Measurements from ENCODE around the gene CSNK1E.
A peak's percentile ranks its signal among the peaks of the same experiment; 100 is the strongest.

The CSNK1E gene

DNA sequence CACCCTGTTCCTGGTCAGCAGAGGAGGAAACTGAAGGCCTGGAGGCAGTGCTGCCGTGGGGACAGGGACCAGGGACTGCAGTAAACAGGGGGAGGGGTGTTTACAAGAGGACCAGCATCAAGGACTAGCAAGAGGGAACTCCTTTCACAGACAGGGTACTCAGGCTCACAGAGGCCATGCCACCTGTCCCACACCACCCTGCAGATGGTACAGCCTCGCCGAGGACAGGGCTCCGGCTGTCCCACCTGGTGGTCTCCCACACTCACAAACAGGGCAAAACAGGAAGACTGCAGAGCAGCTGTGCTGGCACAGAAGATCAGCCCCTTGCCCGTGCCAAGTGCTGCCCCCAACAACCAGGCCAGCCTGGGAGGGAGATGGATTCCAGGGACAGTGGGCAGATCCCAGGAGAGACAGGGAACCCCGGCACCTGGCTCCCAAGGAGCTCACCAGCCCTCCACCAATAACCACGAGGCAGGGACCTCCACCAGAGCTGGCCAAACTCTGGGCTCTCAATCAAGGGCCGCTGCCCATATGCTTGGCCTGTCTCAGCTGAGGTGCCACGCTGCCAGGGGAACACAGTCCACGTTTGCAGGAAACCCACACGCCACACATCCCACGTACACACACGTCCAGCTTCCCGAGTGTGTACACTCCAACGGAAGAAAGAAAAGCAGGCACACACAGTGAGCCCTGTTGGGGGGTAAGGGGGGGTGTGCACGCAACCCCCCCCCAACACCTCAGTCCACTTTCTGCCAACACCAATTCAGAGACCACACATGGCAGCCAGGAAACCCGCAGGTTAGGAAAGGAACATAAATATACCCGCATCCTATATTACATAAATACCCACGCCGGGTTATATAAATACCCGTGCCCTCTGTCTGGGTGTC is 2.1 kb downstream of the CSNK1E start:
- TF ChIP-seq ZNF274 (IDR thresholded peaks at IDR 0.05; ENCODE audit: low read depth, low read length), result no peak
- no peak for TF ChIP-seq SUZ12 (IDR thresholded peaks at IDR 0.05; ENCODE audit: extremely low read depth, insufficient read depth, insufficient read length)
- TF ChIP-seq YY1 (IDR thresholded peaks at IDR 0.05; ENCODE audit: insufficient read depth, insufficient read length), result no peak
- H3K9ac ChIP-seq (ENCODE audit: insufficient read length, low read depth), result peak overlapping the region; percentile 72
- peaks cover 27% of the 10 kb centered on the region for H3K4me1 ChIP-seq (ENCODE audit: insufficient read depth, insufficient read length)
- DNase-seq (ENCODE audit: low read depth, low spot score), result no peak
- peak overlapping the region; percentile 77 for H3K4me3 ChIP-seq (ENCODE audit: insufficient read length, low read depth)
- H3K36me3 ChIP-seq (ENCODE audit: insufficient read depth, insufficient read length, low read length), result peaks cover 50% of the 10 kb centered on the region
- H3K9me3 ChIP-seq (ENCODE audit: insufficient read depth, low read length), result no peaks in the 10 kb centered on the region
- no peaks in the 10 kb centered on the region for H3K27me3 ChIP-seq (ENCODE audit: insufficient read depth, insufficient read length)

DNA sequence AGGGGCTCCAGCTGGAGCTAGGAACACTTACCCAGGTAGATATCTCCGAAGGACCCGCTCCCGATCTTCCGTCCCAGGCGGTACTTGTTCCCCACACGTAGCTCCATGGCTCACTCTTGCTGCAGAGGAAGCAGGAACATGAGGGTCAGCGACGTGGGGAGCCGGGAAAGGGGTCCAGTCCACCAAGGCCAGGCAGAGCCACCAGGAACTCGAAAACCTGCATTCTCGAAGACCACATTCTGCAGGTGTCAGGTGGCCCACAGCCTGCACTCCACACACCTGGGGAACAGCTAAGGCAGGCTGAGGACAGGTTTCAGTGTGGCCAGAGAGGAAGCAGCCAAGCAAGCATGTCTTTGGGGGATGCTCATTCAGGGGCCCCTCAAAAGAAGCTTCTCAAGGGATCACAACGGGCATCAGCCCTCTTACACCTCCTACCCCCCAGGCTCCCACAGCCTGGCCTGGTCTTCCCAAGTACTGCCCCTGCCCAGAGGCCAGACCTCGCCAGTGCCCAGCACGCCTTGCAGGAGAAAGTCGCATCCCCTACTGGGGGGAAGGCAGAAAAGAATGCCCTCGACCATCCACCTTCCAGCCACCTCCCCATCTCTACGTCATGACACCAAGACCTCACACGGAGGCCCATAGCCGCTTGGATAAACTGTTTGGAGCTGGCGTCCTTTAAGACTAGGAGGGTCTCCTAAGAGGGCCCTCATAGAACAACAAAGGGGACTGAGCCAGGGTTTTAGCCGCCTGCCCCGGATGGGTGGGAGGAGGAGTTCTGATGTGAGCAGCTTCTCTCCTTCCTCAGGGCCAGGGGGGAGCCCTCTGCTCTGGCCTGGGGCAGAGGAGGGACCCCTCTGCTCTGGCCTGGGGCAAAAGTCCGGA is 2.9 kb downstream of the CSNK1E start:
- Histone ChIP-seq H3K36me3 (ENCODE audit: insufficient read depth, insufficient read length, low read length) (peaks cover 57% of the 10 kb centered on the region), H3K9ac (ENCODE audit: insufficient read length, low read depth) (peak overlapping the region; percentile 72), H3K4me1 (ENCODE audit: insufficient read depth, insufficient read length) (peaks cover 25% of the 10 kb centered on the region)

DNA sequence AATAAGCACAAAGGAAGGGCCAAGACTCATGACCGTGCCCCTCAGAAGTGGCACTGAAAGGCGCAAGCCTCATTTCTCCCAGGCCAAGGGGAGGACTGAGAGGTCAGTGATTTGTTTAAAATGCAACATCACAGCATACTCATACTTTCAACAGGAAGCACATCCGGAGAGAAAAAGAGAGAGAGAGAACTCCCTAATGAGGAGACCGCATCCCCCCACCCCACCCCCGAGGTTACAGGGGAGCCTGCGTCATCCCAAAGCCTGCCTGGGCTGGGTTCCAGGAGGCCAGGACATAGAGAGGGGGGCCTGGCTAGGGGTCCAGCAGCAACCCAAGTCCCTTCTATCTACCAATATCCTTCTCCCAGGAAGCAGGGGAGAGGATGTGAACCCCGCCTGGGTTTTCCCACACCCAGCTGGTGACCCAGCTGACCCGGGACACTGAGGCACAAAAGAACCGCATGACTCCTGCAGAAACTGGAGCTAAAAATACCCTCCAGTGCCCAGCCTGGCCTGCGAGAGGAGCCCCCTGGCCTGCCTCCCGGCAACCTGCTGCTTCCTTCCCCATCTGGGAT is 3.8 kb downstream of the CSNK1E start:
- Histone ChIP-seq H3K9me3 (ENCODE audit: insufficient read depth, low read length) (no peaks in the 10 kb centered on the region), H3K27me3 (ENCODE audit: insufficient read depth, insufficient read length) (no peaks in the 10 kb centered on the region), H3K4me1 (ENCODE audit: insufficient read depth, insufficient read length) (peaks cover 24% of the 10 kb centered on the region), H3K9ac (ENCODE audit: insufficient read length, low read depth) (peak overlapping the region; percentile 72), H3K36me3 (ENCODE audit: insufficient read depth, insufficient read length, low read length) (peaks cover 66% of the 10 kb centered on the region), H3K4me3 (ENCODE audit: insufficient read length, low read depth) (no peak overlapping the region)
- TF ChIP-seq YY1 (IDR thresholded peaks at IDR 0.05; ENCODE audit: insufficient read depth, insufficient read length), result no peak
- TF ChIP-seq ZNF274 (IDR thresholded peaks at IDR 0.05; ENCODE audit: low read depth, low read length), result no peak
- TF ChIP-seq SUZ12 (IDR thresholded peaks at IDR 0.05; ENCODE audit: extremely low read depth, insufficient read depth, insufficient read length), result no peak
- DNase-seq (ENCODE audit: low read depth, low spot score), result no peak

More for the DNA sequence above, 2.9 kb downstream of the CSNK1E start:
- H3K9me3 ChIP-seq (ENCODE audit: insufficient read depth, low read length), result no peaks in the 10 kb centered on the region
- no peaks in the 10 kb centered on the region for H3K27me3 ChIP-seq (ENCODE audit: insufficient read depth, insufficient read length)
- H3K4me3 ChIP-seq (ENCODE audit: insufficient read length, low read depth), result no peak overlapping the region
- no peak for DNase-seq (ENCODE audit: low read depth, low spot score)
- no peak for TF ChIP-seq SUZ12 (IDR thresholded peaks at IDR 0.05; ENCODE audit: extremely low read depth, insufficient read depth, insufficient read length)
- TF ChIP-seq YY1 (IDR thresholded peaks at IDR 0.05; ENCODE audit: insufficient read depth, insufficient read length), result no peak
- TF ChIP-seq ZNF274 (IDR thresholded peaks at IDR 0.05; ENCODE audit: low read depth, low read length), result no peak

DNA sequence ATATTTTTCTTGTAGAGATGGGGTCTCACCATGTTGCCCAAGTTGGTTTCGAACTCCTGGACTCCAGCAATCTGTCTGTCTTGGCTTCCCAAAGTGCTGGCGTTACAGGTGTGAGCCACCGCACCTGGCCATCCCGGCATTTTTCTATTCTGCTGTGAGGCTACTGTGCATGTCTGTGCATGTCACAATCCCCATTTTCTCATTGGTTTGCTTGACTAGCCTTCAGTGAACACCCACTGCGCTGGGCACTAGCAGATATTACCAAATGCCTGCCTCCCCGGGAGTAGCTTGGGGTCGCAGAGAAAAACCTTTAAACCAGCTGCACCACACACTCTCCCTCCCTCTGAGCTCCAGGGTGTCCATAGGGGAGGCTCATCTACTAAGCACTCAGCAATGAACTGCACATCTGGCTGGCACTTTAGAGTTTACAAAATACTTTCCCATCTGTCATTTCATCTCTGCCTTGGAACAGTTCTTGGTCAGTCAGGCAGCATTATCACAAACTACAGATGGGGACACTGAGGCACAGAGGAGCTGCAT is 4.9 kb downstream of the CSNK1E start:
- no peaks in the 10 kb centered on the region for H3K9me3 ChIP-seq (ENCODE audit: insufficient read depth, low read length)
- H3K9ac ChIP-seq (ENCODE audit: insufficient read length, low read depth), result no peak overlapping the region
- no peak for DNase-seq (ENCODE audit: low read depth, low spot score)
- H3K4me3 ChIP-seq (ENCODE audit: insufficient read length, low read depth), result no peak overlapping the region
- TF ChIP-seq SUZ12 (IDR thresholded peaks at IDR 0.05; ENCODE audit: extremely low read depth, insufficient read depth, insufficient read length) (no peak), YY1 (IDR thresholded peaks at IDR 0.05; ENCODE audit: insufficient read depth, insufficient read length) (no peak), ZNF274 (IDR thresholded peaks at IDR 0.05; ENCODE audit: low read depth, low read length) (no peak)
- peaks cover 25% of the 10 kb centered on the region for H3K4me1 ChIP-seq (ENCODE audit: insufficient read depth, insufficient read length)
- H3K36me3 ChIP-seq (ENCODE audit: insufficient read depth, insufficient read length, low read length), result peaks cover 75% of the 10 kb centered on the region
- H3K27me3 ChIP-seq (ENCODE audit: insufficient read depth, insufficient read length), result no peaks in the 10 kb centered on the region

DNA sequence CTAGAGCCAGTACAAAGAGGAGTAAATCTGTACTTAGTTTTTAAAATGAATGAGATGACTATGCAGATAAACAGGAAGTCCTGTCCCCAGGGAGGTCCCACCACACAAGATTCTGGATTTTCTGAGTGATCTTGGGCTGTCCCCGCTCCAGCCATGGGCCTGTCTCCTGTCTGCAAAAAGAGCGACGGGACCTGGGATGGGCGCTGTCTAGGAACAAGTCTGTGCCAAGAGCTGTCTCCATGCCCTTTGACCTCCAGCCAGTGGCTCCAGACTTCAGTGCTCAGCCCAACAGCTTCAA is 6.0 kb downstream of the CSNK1E start:
- Histone ChIP-seq H3K4me3 (ENCODE audit: insufficient read length, low read depth) (no peak overlapping the region), H3K9me3 (ENCODE audit: insufficient read depth, low read length) (no peaks in the 10 kb centered on the region), H3K36me3 (ENCODE audit: insufficient read depth, insufficient read length, low read length) (peaks cover 78% of the 10 kb centered on the region), H3K27me3 (ENCODE audit: insufficient read depth, insufficient read length) (no peaks in the 10 kb centered on the region), H3K4me1 (ENCODE audit: insufficient read depth, insufficient read length) (peaks cover 25% of the 10 kb centered on the region), H3K9ac (ENCODE audit: insufficient read length, low read depth) (no peak overlapping the region)
- TF ChIP-seq YY1 (IDR thresholded peaks at IDR 0.05; ENCODE audit: insufficient read depth, insufficient read length), result no peak
- TF ChIP-seq SUZ12 (IDR thresholded peaks at IDR 0.05; ENCODE audit: extremely low read depth, insufficient read depth, insufficient read length), result no peak
- TF ChIP-seq ZNF274 (IDR thresholded peaks at IDR 0.05; ENCODE audit: low read depth, low read length), result no peak
- no peak for DNase-seq (ENCODE audit: low read depth, low spot score)

DNA sequence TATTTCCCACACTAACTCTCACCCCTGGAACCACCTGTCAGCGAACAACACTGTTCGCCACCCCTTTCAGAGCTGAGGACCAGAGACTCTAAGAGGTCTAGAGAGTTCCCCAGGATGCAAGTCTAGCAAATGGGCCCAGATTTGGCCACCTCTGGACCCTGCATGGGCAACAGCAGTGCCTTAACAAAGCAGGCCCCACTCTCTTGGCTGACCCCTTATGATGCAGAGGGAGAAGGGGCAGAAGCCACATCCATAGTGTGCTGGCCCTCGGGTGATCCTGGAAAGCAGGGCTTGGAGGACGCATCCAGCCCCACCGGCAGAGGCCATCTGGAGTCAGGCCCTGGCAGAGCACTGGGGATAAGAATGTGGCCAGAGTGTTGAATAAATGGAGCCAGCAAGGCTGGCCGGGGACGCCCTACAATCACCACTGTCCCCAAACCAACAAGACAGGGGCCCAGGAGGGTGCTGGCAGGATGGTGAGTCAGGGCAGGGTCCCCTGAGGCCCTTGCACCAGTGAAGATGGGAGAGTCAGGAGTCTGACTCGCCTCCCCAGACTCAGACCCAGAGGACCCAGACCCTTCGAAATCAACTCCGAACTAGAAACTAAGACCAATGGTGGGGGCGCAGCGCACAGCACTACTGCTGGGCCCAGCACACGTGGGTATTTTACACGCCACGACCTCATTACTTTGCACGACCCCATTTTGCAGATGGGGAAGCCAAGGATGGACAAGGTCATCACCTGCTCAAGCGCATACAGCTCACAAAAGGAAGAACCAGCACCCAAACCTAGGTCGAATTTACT is 6.5 kb downstream of the CSNK1E start:
- Histone ChIP-seq H3K27me3 (ENCODE audit: insufficient read depth, insufficient read length) (no peaks in the 10 kb centered on the region), H3K4me1 (ENCODE audit: insufficient read depth, insufficient read length) (peaks cover 25% of the 10 kb centered on the region), H3K9me3 (ENCODE audit: insufficient read depth, low read length) (no peaks in the 10 kb centered on the region), H3K9ac (ENCODE audit: insufficient read length, low read depth) (no peak overlapping the region), H3K4me3 (ENCODE audit: insufficient read length, low read depth) (no peak overlapping the region), H3K36me3 (ENCODE audit: insufficient read depth, insufficient read length, low read length) (peaks cover 82% of the 10 kb centered on the region)
- TF ChIP-seq ZNF274 (IDR thresholded peaks at IDR 0.05; ENCODE audit: low read depth, low read length) (no peak), YY1 (IDR thresholded peaks at IDR 0.05; ENCODE audit: insufficient read depth, insufficient read length) (no peak), SUZ12 (IDR thresholded peaks at IDR 0.05; ENCODE audit: extremely low read depth, insufficient read depth, insufficient read length) (no peak)
- DNase-seq (ENCODE audit: low read depth, low spot score), result no peak

All from NT2/D1 (cell line).